Spleen (tissue), 7 donors: Measurements from ENCODE around the gene PLA2G4A.

Source experiments
- CTCF ChIP-seq, 11 experiments: fragments of 200-600 bp in 7 of 11; fragments of 450-650 bp in 4 of 11; sonication (generic) in 4 of 11; IDR thresholded peaks in 8 of 11; conservative IDR thresholded peaks in 3 of 11; 1 replicate in 7 of 11; 2 replicates in 4 of 11; pipeline versions ENCODE4 v1.4.0 to v1.8.0; 2016 to 2021; ENCODE audit warnings: antibody characterized with exemption in 11 of 11, inconsistent platforms in 4 of 11, mild to moderate bottlenecking in 1 of 11
- POLR2A ChIP-seq, 3 donors: fragments of 450-650 bp; IDR thresholded peaks; one replicate each; pipeline ENCODE4 v1.5.1; 2017; ENCODE audit warnings: antibody characterized with exemption in 3 of 3, mild to moderate bottlenecking in 1 of 3
- donor health status: DM: no; HTN: no; CAD: no; lungs with moderate emphysema.
- donor health status: DM: no; HTN: no; CAD: no.
- donor health status: DM: no; HTN: no; CAD: no.

GRCh38 chr1:186984959-186985358 is 156.2 kb downstream of the PLA2G4A start:
- TF ChIP-seq CTCF (IDR thresholded peaks at IDR 0.05 in 8 of 11, conservative IDR thresholded peaks at IDR 0.05 in 3 of 11) (no peak), POLR2A (IDR thresholded peaks at IDR 0.05) (no peak)
